HUES6 (cell line): ENCODE measurements around the gene USP28.
"Not testable (repeated sequence)": the region's sequence is repeated elsewhere in the genome, so short reads cannot be mapped to it uniquely, and the experiment has no call there.

Experiments used
- H3K27ac ChIP-seq: 2 replicates; pipeline ENCODE4 v1.7.0; 2013; ENCODE audit warnings: low read depth, mild to moderate bottlenecking, low read length, inconsistent platforms
- H3K27me3 ChIP-seq: 2 replicates; pipeline ENCODE4 v1.6.1; 2013; ENCODE audit warnings: low read length; ENCODE audit not compliant: control insufficient read depth, insufficient read depth
- H3K36me3 ChIP-seq: 2 replicates; pipeline ENCODE4 v1.6.1; 2013; ENCODE audit warnings: low read length; ENCODE audit not compliant: control insufficient read depth, insufficient read depth
- H3K4me1 ChIP-seq: 2 replicates; pipeline ENCODE4 v1.6.1; 2013; ENCODE audit warnings: low read length; ENCODE audit not compliant: control insufficient read depth, insufficient read depth
- H3K4me3 ChIP-seq: 2 replicates; pipeline ENCODE4 v1.5.1; 2013; ENCODE audit warnings: low read depth, low read length
- H3K9ac ChIP-seq: one replicate; pipeline ENCODE4 v1.6.1; 2013; ENCODE audit warnings: mild to moderate bottlenecking, low read length
- H3K9me3 ChIP-seq: 2 replicates; pipeline ENCODE4 v1.6.1; 2013; ENCODE audit warnings: low read depth, low read length; ENCODE audit not compliant: control insufficient read depth, insufficient read depth

The USP28 gene

GRCh38 chr11:113896156-113896879 lies 20.9 kb upstream of the USP28 start:
- H3K36me3 ChIP-seq: no peaks in the 10 kb centered on the region
- H3K27me3 ChIP-seq: no peaks in the 10 kb centered on the region
- H3K27ac ChIP-seq: no peak overlapping the region
- H3K9me3 ChIP-seq: no peaks in the 10 kb centered on the region
- H3K4me3 ChIP-seq: no peak overlapping the region
- H3K9ac ChIP-seq: no peak overlapping the region
- peaks cover 24% of the 10 kb centered on the region for H3K4me1 ChIP-seq

GRCh38 chr11:113895367-113896155 lies 20.2 kb upstream of the USP28 start:
- Histone ChIP-seq H3K4me1 (peaks cover 24% of the 10 kb centered on the region), H3K9ac (no peak overlapping the region), H3K9me3 (no peaks in the 10 kb centered on the region), H3K27me3 (no peaks in the 10 kb centered on the region), H3K4me3 (no peak overlapping the region), H3K36me3 (no peaks in the 10 kb centered on the region), H3K27ac (no peak overlapping the region)

DNA sequence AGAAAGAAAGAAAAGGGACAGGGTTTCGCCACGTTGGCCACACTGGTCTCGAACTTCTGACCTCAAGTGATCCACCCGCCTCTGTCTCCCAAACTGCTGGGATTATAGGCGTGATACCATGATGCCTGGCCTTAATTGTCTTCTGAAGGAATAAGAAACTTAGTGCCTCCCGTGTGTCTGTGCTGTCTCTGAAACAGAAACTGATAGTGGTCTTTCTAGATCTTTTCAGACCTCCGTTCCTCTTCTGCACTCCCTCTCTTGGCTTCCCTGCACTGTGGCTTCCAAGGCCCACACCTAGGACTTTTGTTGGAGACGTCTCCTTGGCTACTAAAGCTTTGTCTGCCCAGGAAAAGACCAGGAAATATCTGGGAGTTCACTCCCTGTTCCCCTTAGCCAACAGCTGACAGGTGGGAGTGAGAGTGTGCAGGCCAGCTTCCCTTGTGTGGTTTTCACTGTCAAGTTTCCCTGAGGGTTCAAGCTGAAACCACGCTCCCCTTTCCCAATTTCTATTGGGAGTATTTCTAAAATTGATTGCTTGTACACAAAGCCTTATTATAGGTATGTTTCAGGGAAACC lies 19.1 kb upstream of the USP28 start:
- H3K4me3 ChIP-seq: no peak overlapping the region
- no peaks in the 10 kb centered on the region for H3K27me3 ChIP-seq
- H3K4me1 ChIP-seq: peaks cover 24% of the 10 kb centered on the region
- no peaks in the 10 kb centered on the region for H3K9me3 ChIP-seq
- no peaks in the 10 kb centered on the region for H3K36me3 ChIP-seq
- no peak overlapping the region for H3K27ac ChIP-seq
- no peak overlapping the region for H3K9ac ChIP-seq

- Histone ChIP-seq H3K36me3 (no peaks in the 10 kb centered on the region), H3K27ac (no peak overlapping the region), H3K9me3 (no peaks in the 10 kb centered on the region), H3K9ac (no peak overlapping the region), H3K27me3 (no peaks in the 10 kb centered on the region), H3K4me3 (no peak overlapping the region), H3K4me1 (peaks cover 17% of the 10 kb centered on the region)
Measured at GRCh38 chr11:113888848-113889247, 13.5 kb upstream of the USP28 start.

GRCh38 chr11:113885897-113886296 lies 10.5 kb upstream of the USP28 start:
- Histone ChIP-seq H3K4me3 (no peak overlapping the region), H3K9me3 (no peaks in the 10 kb centered on the region), H3K27ac (no peak overlapping the region), H3K4me1 (peaks cover 18% of the 10 kb centered on the region), H3K9ac (no peak overlapping the region), H3K36me3 (no peaks in the 10 kb centered on the region), H3K27me3 (no peaks in the 10 kb centered on the region)

DNA sequence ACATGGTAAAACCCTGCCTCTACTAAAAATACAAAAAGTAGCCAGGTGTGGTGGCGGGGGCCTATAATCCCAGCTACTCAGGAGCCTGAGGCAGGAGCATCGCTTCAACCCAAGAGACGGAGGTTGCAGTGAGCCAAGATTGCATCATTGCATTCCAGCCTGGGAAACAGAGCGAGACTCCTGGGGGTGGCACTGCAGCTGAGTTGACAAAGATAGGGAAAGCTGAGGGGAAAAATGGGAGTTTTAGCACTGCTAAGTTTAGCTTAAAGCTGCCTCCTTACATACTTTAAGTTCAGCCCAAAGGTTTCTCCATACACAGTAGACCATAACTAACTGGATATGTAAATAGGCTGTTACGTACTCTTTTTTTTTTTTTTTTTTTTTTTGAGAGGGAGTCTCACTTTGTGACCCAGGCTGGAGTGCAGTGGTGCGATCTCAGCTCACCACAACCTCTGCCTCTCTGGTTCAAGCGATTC lies 9.0 kb upstream of the USP28 start:
- Histone ChIP-seq H3K4me3 (no peak overlapping the region), H3K36me3 (no peaks in the 10 kb centered on the region), H3K27ac (peak overlapping the region; percentile 50; the same call in 1 of the 2 replicates), H3K4me1 (peaks cover 18% of the 10 kb centered on the region), H3K9me3 (no peaks in the 10 kb centered on the region), H3K9ac (peak overlapping the region; percentile 47), H3K27me3 (no peaks in the 10 kb centered on the region)

DNA sequence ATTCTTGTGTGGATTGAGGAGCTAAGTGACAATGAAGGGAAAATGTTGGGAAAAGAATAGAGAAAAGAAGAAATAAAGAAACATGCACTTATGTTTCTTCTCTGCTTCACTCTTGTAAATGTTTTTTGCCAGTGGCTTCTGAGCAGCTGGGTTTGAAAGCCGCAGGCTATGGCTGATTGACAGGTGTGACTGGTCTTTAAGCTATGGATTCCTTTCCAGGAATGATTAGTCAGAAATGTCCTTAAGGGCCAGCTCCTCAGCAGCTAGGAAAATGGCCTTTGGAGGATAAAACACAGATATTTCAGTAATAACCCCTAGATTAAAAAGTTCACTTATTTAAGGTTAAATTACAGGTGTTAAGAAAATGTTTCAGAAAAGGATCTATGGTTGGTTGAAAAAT lies 6.5 kb upstream of the USP28 start:
- Histone ChIP-seq H3K9ac (no peak overlapping the region), H3K9me3 (no peaks in the 10 kb centered on the region), H3K27me3 (no peaks in the 10 kb centered on the region), H3K27ac (no peak overlapping the region), H3K4me1 (peaks cover 18% of the 10 kb centered on the region), H3K4me3 (no peak overlapping the region), H3K36me3 (no peaks in the 10 kb centered on the region)

- Histone ChIP-seq H3K9ac (no peak overlapping the region), H3K27me3 (no peaks in the 10 kb centered on the region)
Measured at GRCh38 chr11:113880971-113881370, 5.6 kb upstream of the USP28 start.

DNA sequence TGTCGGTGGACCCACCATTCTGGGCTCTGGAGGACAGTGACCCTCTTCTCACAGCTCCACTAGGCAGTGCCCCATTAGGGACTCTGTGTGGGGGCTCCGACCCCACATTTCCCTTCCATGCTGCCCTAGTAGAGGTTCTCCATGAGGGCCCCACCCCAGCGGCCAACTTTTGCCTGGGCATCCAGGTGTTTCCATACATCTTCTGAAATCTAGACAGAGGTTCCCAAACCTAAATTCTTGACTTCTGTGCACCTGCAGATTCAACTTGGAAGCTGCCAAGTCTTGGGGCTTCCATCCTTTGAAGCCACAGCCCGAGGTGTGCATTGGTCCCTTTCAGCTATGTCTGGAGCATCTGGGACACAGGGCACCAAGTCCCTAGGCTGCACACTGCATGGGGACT lies 4.1 kb upstream of the USP28 start:
- not testable (repeated sequence) for H3K27me3 ChIP-seq, H3K9ac ChIP-seq, H3K27ac ChIP-seq, H3K9me3 ChIP-seq, H3K36me3 ChIP-seq, H3K4me3 ChIP-seq
- peaks cover 19% of the 10 kb centered on the region for H3K4me1 ChIP-seq

More at GRCh38 chr11:113880971-113881370, 5.6 kb upstream of the USP28 start:
- H3K36me3 ChIP-seq: no peaks in the 10 kb centered on the region
- no peak overlapping the region for H3K4me3 ChIP-seq
- no peak overlapping the region for H3K27ac ChIP-seq
- H3K9me3 ChIP-seq: no peaks in the 10 kb centered on the region
- peaks cover 19% of the 10 kb centered on the region for H3K4me1 ChIP-seq

DNA sequence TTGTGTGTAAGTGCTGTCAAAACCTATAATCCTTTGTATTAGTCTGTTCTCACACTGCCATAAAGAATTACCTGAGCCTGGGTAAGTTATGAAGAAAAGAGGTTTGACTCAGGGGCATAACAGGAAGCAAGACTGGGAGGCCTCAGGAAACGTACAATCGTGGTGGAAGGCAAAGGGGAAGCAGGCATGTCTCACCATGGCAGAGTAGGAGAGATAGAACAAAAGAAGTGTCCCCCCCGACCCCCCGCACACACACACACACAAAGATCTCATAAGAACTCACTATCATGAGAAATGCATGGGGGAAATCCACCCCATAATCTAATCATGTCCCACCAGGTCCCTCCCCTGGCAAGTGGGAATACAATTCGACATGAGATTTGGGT lies 2.3 kb upstream of the USP28 start:
- H3K9ac ChIP-seq: no peak overlapping the region
- no peaks in the 10 kb centered on the region for H3K27me3 ChIP-seq
- no peak overlapping the region for H3K27ac ChIP-seq
- peaks cover 4% of the 10 kb centered on the region for H3K36me3 ChIP-seq
- peaks cover 19% of the 10 kb centered on the region for H3K4me1 ChIP-seq
- H3K4me3 ChIP-seq: no peak overlapping the region
- no peaks in the 10 kb centered on the region for H3K9me3 ChIP-seq
